ENCODE results near the gene GPR137. TPM values are rescaled to one million over a fixed set of nuclear protein-coding genes. Genes with fewer than 3 reads are reported as not detected.

The GPR137 gene
- total and polyA plus RNA-seq, 9 of the 15 experiments (the other 6 are each of a cell fraction or from before 2014, with no cell fraction given), result 0.32 to 26.7 (median 10.7) TPM

- no peak for TF ChIP-seq HSF4 (CRISPR knock-in tag; IDR thresholded peaks at IDR 0.05; ENCODE audit: borderline replicate concordance)
- no peak for TF ChIP-seq SRSF1 (IDR thresholded peaks at IDR 0.05; ENCODE audit: low read depth, low read length)
- TF ChIP-seq YY1 (IDR thresholded peaks at IDR 0.05; ENCODE audit: borderline replicate concordance in 1 of 3, control insufficient read depth in 1 of 3, extremely low read depth in 1 of 3, insufficient read depth in 3 of 3, insufficient read length in 1 of 3, insufficient replicate concordance in 2 of 3, low read depth in 1 of 3, low read length in 2 of 3), result peak in 2 of 3 experiments; percentile 29 to 39
- peak; percentile 95 for TF ChIP-seq SOX6 (IDR thresholded peaks at IDR 0.05)
- peak; percentile 100 for TF ChIP-seq FOSL1 (tag; conservative IDR thresholded peaks at IDR 0.05)
- TF ChIP-seq RAD51 (IDR thresholded peaks at IDR 0.05; ENCODE audit: borderline replicate concordance, low read depth), result peak; percentile 55
- TF ChIP-seq TAF1 (IDR thresholded peaks at IDR 0.05; ENCODE audit: control insufficient read depth, extremely low read depth, insufficient read depth, low read length, severe bottlenecking), result peak; percentile 60
- peak; percentile 98 for TF ChIP-seq KLF16 (IDR thresholded peaks at IDR 0.05)
- no peak for TF ChIP-seq DNMT1 (IDR thresholded peaks at IDR 0.05)
- TF ChIP-seq ATF4 (CRISPR knock-in tag; IDR thresholded peaks at IDR 0.05), result 0 out of 2 replicates have a peak, but pooled peaks have one; percentile 49
- no peak for TF ChIP-seq KAT8 (IDR thresholded peaks at IDR 0.05; ENCODE audit: low read depth)
- TF ChIP-seq MYNN (IDR thresholded peaks at IDR 0.05), result peak; percentile 97
- no peak for TF ChIP-seq MYNN (CRISPR knock-in tag; IDR thresholded peaks at IDR 0.05)
- no peak for TF ChIP-seq RBM17 (IDR thresholded peaks at IDR 0.05; ENCODE audit: borderline replicate concordance, low read depth, low read length)
- TF ChIP-seq HDAC2 (IDR thresholded peaks at IDR 0.05), result peak; percentile 95
- TF ChIP-seq SP1 (CRISPR knock-in tag; IDR thresholded peaks at IDR 0.05), result peak; percentile 77; the same call in 1 of the 2 replicates
- TF ChIP-seq MXI1 (IDR thresholded peaks at IDR 0.05; ENCODE audit: low read depth, low read length), result no peak
- TF ChIP-seq FOXM1 (IDR thresholded peaks at IDR 0.05; ENCODE audit: low read depth), result peak; percentile 90
- no peak for TF ChIP-seq FOXM1 (CRISPR knock-in tag; IDR thresholded peaks at IDR 0.05; ENCODE audit: low read depth)
- TF ChIP-seq TEAD4 (IDR thresholded peaks at IDR 0.05; ENCODE audit: low read length), result peak; percentile 98
- no peak for TF ChIP-seq TEAD4 (CRISPR knock-in tag; IDR thresholded peaks at IDR 0.05; ENCODE audit: borderline replicate concordance)
- no peak for TF ChIP-seq NR4A1 (CRISPR knock-in tag; IDR thresholded peaks at IDR 0.05)
- TF ChIP-seq NR4A1 (tag; IDR thresholded peaks at IDR 0.05), result peak; percentile 76; the same call in 1 of the 2 replicates
- TF ChIP-seq NCOA1 (IDR thresholded peaks at IDR 0.05; ENCODE audit: low read depth), result peak; percentile 88
- no peak for TF ChIP-seq ELK1 (CRISPR knock-in tag; IDR thresholded peaks at IDR 0.05)
- TF ChIP-seq MYC (IDR thresholded peaks at IDR 0.05; ENCODE audit: low read depth, low read length), result peak; percentile 78
- no peak for TF ChIP-seq MYC (CRISPR knock-in tag; IDR thresholded peaks at IDR 0.05; ENCODE audit: borderline replicate concordance, low read depth)
- TF ChIP-seq CCAR2 (IDR thresholded peaks at IDR 0.05; ENCODE audit: low read depth, low read length), result no peak
- TF ChIP-seq GABPB2 (CRISPR knock-in tag; conservative IDR thresholded peaks at IDR 0.05), result no peak
Observed at GRCh38 chr11:64334764-64335735, 49.4 kb downstream of the GPR137 start (continued).
